ENCODE data around the gene ZBTB7B. TPM values are rescaled to one million over a fixed set of nuclear protein-coding genes. Genes with fewer than 3 reads are reported as not detected.

ZBTB7B gene
- total RNA-seq, 1 experiment from 2014 or later, result 44.1 TPM

DNA sequence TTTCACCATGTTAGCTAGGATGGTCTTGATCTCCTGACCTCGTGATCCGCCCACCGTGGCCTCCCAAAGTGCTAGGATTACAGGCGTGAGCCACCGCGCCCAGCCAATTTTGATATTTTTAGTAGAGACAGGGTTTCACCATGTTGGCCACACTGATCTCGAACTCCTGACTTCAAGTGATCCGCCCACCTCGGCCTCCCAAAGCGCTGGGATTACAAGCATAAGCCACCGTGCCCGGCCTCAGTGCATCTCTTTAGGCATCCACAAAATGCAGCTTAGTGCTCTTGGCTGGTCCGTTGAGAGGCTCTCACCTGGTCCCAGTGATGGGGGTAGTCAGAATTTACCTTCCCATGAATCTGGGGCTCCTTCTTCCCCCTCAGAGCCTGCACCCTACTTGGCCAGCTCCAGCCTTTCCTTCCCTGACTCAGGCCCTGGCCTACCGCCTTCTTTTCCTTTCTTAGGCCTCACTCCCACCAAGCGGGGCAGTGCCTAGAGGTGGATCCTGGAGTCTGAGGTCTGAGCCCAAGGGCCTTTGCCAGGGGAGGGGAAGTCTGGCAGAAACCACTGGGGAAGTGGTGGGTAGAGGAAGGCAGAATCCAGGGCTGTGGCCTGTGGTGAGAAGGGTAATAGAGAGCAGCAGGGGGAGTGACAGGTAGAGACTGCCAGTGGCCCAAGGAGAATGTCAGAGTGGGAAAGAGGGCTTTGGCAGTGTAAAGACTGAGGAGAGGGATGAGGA, 5.5 kb upstream of the ZBTB7B start:
- no TSS peak for BruUV-seq (replicated peaks)
- H4K20me1 ChIP-seq (ENCODE audit: insufficient read depth), result no peaks in the 10 kb centered on the region
- no peaks in the 10 kb centered on the region for H3K9me2 ChIP-seq (ENCODE audit: insufficient read depth)
- H3K4me3 ChIP-seq, result no peak overlapping the region
- no peaks in the 10 kb centered on the region for H3K9me3 ChIP-seq (ENCODE audit: insufficient read depth, low read depth)
- TF ChIP-seq EZH2 (IDR thresholded peaks at IDR 0.05; ENCODE audit: low read depth), result no peak
- TF ChIP-seq, protein P1, sequence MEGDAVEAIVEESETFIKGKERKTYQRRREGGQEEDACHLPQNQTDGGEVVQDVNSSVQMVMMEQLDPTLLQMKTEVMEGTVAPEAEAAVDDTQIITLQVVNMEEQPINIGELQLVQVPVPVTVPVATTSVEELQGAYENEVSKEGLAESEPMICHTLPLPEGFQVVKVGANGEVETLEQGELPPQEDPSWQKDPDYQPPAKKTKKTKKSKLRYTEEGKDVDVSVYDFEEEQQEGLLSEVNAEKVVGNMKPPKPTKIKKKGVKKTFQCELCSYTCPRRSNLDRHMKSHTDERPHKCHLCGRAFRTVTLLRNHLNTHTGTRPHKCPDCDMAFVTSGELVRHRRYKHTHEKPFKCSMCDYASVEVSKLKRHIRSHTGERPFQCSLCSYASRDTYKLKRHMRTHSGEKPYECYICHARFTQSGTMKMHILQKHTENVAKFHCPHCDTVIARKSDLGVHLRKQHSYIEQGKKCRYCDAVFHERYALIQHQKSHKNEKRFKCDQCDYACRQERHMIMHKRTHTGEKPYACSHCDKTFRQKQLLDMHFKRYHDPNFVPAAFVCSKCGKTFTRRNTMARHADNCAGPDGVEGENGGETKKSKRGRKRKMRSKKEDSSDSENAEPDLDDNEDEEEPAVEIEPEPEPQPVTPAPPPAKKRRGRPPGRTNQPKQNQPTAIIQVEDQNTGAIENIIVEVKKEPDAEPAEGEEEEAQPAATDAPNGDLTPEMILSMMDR (conservative IDR thresholded peaks at IDR 0.05), result no peak
- ChIA-PET CTCF (interaction anchor here (0.7 kb wide), 1 partner anchor 10 kb away, joined by 7 read pairs; no protein-coding TSS in a partner anchor), POLR2A (ENCODE audit: unreplicated experiment) (interaction anchor here (0.6 to 0.7 kb wide), 2 partner anchors 25 to 66 kb away, joined by 6 read pairs; partner anchors contain the start of gene EFNA4)
- H3K27me3 ChIP-seq (ENCODE audit: insufficient read depth, low read depth), result no peaks in the 10 kb centered on the region
- peaks cover 28% of the 10 kb centered on the region for H3K4me1 ChIP-seq (replicated peaks; ENCODE audit: insufficient read depth)
- intact Hi-C loops (cut with micrococcal nuclease; ENCODE audit: unreplicated experiment), result no loop called here
- no peak for DNase-seq
- H3F3A ChIP-seq (ENCODE audit: insufficient read depth, low read depth), result peaks cover 49% of the 10 kb centered on the region
- no peaks in the 10 kb centered on the region for H3K36me3 ChIP-seq (ENCODE audit: low read depth)
- no peak overlapping the region for H2AFZ ChIP-seq
- no peak overlapping the region for H3K4me2 ChIP-seq
- peaks cover 7% of the 10 kb centered on the region; the same call in 1 of the 2 replicates for H3K79me2 ChIP-seq (ENCODE audit: low read depth)
- no peak overlapping the region for H3K27ac ChIP-seq

DNA sequence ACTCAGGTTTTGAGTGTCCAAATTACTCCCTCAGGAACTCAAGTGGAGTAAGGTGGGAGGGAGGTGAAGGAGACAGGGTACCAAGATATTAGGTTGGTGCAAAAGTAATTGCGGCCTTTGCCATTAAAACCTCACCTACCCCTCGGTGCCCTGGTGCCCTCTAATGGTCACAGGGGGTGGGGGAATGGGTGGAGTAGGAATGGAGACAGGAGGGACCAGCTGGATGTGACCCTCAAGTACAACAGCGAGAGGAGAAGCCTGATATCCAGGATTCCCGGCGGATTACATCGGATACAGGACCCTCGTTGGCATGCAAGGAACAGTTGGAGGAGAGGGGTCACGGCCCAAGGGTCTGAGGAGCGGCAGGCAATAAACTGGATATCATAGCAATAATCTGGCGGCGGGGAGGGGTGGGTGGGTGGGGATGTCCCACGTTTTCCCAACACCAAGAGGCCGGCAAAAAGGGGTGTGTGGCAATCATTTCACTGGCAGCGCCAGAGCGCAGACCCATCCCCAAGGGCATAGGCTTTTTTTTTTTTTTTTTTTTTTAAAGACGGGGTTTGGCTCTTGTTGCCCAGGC, 4.3 kb upstream of the ZBTB7B start:
- Histone ChIP-seq H3F3A (ENCODE audit: insufficient read depth, low read depth) (peaks cover 40% of the 10 kb centered on the region), H3K27ac (no peak overlapping the region), H3K4me1 (replicated peaks; ENCODE audit: insufficient read depth) (peaks cover 25% of the 10 kb centered on the region), H3K9me3 (ENCODE audit: insufficient read depth, low read depth) (no peaks in the 10 kb centered on the region), H2AFZ (no peak overlapping the region), H4K20me1 (ENCODE audit: insufficient read depth) (no peaks in the 10 kb centered on the region), H3K4me3 (no peak overlapping the region), H3K4me2 (no peak overlapping the region), H3K79me2 (ENCODE audit: low read depth) (peaks cover 14% of the 10 kb centered on the region), H3K9me2 (ENCODE audit: insufficient read depth) (no peaks in the 10 kb centered on the region), H3K27me3 (ENCODE audit: insufficient read depth, low read depth) (no peaks in the 10 kb centered on the region), H3K36me3 (ENCODE audit: low read depth) (no peaks in the 10 kb centered on the region)
- TF ChIP-seq, protein P1 (conservative IDR thresholded peaks at IDR 0.05), result no peak
- no peak for TF ChIP-seq EZH2 (IDR thresholded peaks at IDR 0.05; ENCODE audit: low read depth)
- DNase-seq, result no peak
- intact Hi-C loops (cut with micrococcal nuclease; ENCODE audit: unreplicated experiment), result no loop called here
- no TSS peak for BruUV-seq (replicated peaks)
- POLR2A ChIA-PET (ENCODE audit: unreplicated experiment), result no interaction called here
- CTCF ChIA-PET, result no interaction called here

DNA sequence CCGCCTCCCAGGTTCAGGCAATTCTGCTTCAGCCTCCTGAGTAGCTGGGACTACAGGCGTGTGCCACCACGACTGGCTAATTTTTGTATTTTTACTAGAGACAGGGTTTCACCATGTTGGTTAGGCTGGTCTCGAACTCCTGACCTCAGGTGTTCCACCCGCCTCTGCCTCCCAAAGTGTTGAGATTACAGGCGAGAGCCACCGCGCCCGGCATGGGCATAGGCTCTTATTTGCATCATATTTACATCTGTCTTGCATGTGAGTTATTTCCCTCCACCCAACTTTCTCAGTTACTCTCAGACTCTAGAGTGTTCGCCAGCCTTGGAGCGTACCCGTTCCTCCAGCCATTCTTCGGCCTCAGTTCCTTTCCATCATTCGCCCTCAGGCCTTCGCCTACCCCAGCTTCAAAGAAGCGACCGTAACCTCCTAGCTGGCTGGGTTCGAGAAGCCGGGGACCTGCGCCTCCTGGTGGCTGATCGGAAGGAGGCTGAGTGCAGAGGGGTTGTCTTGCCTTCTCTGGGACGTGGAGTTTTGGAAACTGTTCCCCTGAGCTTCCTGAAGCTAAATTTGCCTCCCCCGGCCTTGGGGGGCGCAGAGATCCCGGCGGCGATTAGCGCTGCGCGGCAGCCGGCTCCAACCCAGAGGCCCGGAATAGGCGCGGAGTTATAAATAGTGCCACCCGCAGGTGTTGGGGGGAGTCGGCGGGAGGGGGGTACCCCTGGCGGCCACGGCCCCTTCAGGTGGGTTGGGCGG, 3.6 kb upstream of the ZBTB7B start:
- intact Hi-C loops (cut with micrococcal nuclease; ENCODE audit: unreplicated experiment), result no loop called here
- no peak overlapping the region for H3K4me2 ChIP-seq
- no peaks in the 10 kb centered on the region for H4K20me1 ChIP-seq (ENCODE audit: insufficient read depth)
- no peaks in the 10 kb centered on the region for H3K27me3 ChIP-seq (ENCODE audit: insufficient read depth, low read depth)
- H3K9me2 ChIP-seq (ENCODE audit: insufficient read depth), result no peaks in the 10 kb centered on the region
- H3K4me3 ChIP-seq, result no peak overlapping the region
- no TSS peak for BruUV-seq (replicated peaks)
- POLR2A ChIA-PET (ENCODE audit: unreplicated experiment), result no interaction called here
- H3K36me3 ChIP-seq (ENCODE audit: low read depth), result no peaks in the 10 kb centered on the region
- H3K27ac ChIP-seq, result no peak overlapping the region
- no peaks in the 10 kb centered on the region for H3K9me3 ChIP-seq (ENCODE audit: insufficient read depth, low read depth)
- H3K79me2 ChIP-seq (ENCODE audit: low read depth), result peaks cover 21% of the 10 kb centered on the region
- CTCF ChIA-PET, result interaction anchor here (0.7 kb wide), 1 partner anchor 26 kb away, joined by 4 read pairs; no protein-coding TSS in a partner anchor
- TF ChIP-seq EZH2 (IDR thresholded peaks at IDR 0.05; ENCODE audit: low read depth), result no peak
- TF ChIP-seq, protein P1 (conservative IDR thresholded peaks at IDR 0.05), result peak; percentile 39; the same call in 1 of the 2 replicates
- no peak for DNase-seq
- H3K4me1 ChIP-seq (replicated peaks; ENCODE audit: insufficient read depth), result peaks cover 25% of the 10 kb centered on the region
- H3F3A ChIP-seq (ENCODE audit: insufficient read depth, low read depth), result peaks cover 34% of the 10 kb centered on the region
- no peak overlapping the region for H2AFZ ChIP-seq

All from PC-9 (cell line).